ENCODE data around the gene ZMIZ1.

GRCh38 chr10:79328147-79328701, 259.5 kb downstream of the ZMIZ1 start:
- no peak for TF ChIP-seq CTCF (IDR thresholded peaks at IDR 0.05)
- TF ChIP-seq POLR2A (IDR thresholded peaks at IDR 0.05) = no peak

All from lower leg skin (tissue), 3 donors.